H1 (cell line): Measurements from ENCODE around the gene RDH11. TPM values are rescaled to one million over a fixed set of nuclear protein-coding genes. Genes with fewer than 3 reads are reported as not detected.

Experiments used
- BCL11A ChIP-seq, 2 experiments: IDR thresholded peaks; one replicate each; pipeline ENCODE4 v1.6.1; 2011; ENCODE audit warnings: low read depth in 2 of 2, low read length in 2 of 2, mild to moderate bottlenecking in 2 of 2
- CEBPB ChIP-seq: IDR thresholded peaks from 2 replicates; pipeline ENCODE4 v1.6.1; 2012; ENCODE audit warnings: low read depth, low read length
- CHD7 ChIP-seq: fragments of 300-600 bp; sonication (generic); IDR thresholded peaks from 2 replicates; pipeline ENCODE4 v1.7.1; 2012; ENCODE audit warnings: low read length, moderate library complexity, mild to moderate bottlenecking, inconsistent platforms; ENCODE audit not compliant: insufficient replicate concordance
- EP300 ChIP-seq, 2 experiments: IDR thresholded peaks; 1 replicate in 1 of 2; 2 replicates in 1 of 2; pipeline ENCODE4 v1.6.1; 2011 to 2012; ENCODE audit warnings: low read depth in 2 of 2, low read length in 2 of 2, mild to moderate bottlenecking in 2 of 2, borderline replicate concordance in 1 of 2, inconsistent platforms in 1 of 2, moderate library complexity in 1 of 2
- GTF2F1 ChIP-seq: IDR thresholded peaks from 2 replicates; pipeline ENCODE4 v1.6.1; 2012; ENCODE audit warnings: low read depth, low read length, improper control_type of control experiment, borderline replicate concordance
- NRF1 ChIP-seq: IDR thresholded peaks from 2 replicates; pipeline ENCODE4 v1.6.1; 2011; ENCODE audit warnings: mild to moderate bottlenecking, low read depth, low read length, improper control_type of control experiment
- RNF2 ChIP-seq: fragments of 200-900, 300-1000 bp; sonication (generic); IDR thresholded peaks from 2 replicates; pipeline ENCODE4 v1.7.1; 2016; ENCODE audit warnings: borderline replicate concordance, low read depth, mild to moderate bottlenecking, antibody characterized with exemption, low read length; ENCODE audit not compliant: poor library complexity, severe bottlenecking; ENCODE audit errors: missing control alignments
- SAP30 ChIP-seq: fragments of 300-600 bp; sonication (generic); IDR thresholded peaks from 2 replicates; pipeline ENCODE4 v1.7.1; 2012; ENCODE audit warnings: low read length, moderate library complexity, mild to moderate bottlenecking, inconsistent platforms; ENCODE audit not compliant: insufficient read depth, insufficient replicate concordance
- USF2 ChIP-seq: IDR thresholded peaks from 2 replicates; pipeline ENCODE4 v1.6.1; 2011; ENCODE audit warnings: low read length, improper control_type of control experiment
- polyA plus RNA-seq, 7 experiments: library from polyadenylated mRNA; depleted of rRNA in 3 of 7; stranded (reverse) in 5 of 7; unstranded in 2 of 7; fragments of >200 nt in 5 of 7; fragments of 200-250 nt in 2 of 7; gene quantifications; 1 replicate in 5 of 7; 2 replicates in 1 of 7; 4 replicates in 1 of 7; pipeline versions ENCODE4 v1.2.1 to v1.2.3, GENCODE V29; 2011 to 2013; ENCODE audit warnings: missing spikeins in 2 of 7, mixed read lengths in 2 of 7
- total RNA-seq: library from RNA; stranded (reverse); fragmentation: NEBNext Ultra II Directional; extraction: Animal tissue kit (Norgen Biotek cat#: 25700); gene quantifications from 2 replicates; pipeline ENCODE4 v1.2.1, GENCODE V29; 2021

RDH11 gene
- total and polyA plus RNA-seq, 2 of the 8 experiments (the other 6 are each of a cell fraction or from before 2014, with no cell fraction given): 104 to 117 TPM

- TF ChIP-seq SAP30: peak; percentile 83
- no peak for TF ChIP-seq NRF1
- TF ChIP-seq USF2: no peak
- TF ChIP-seq CEBPB: peak; percentile 96
- no peak for TF ChIP-seq RNF2
- TF ChIP-seq CHD7: no peak
- TF ChIP-seq BCL11A (IDR thresholded peaks at IDR 0.05; ENCODE audit: low read depth in 2 of 2, low read length in 2 of 2): no peak
- no peak for TF ChIP-seq EP300 (IDR thresholded peaks at IDR 0.05; ENCODE audit: borderline replicate concordance in 1 of 2, low read depth in 2 of 2, low read length in 2 of 2)
- TF ChIP-seq GTF2F1: no peak; the same call in 1 of the 2 replicates
These were observed at the start of gene RDH11 (continued) for GRCh38 chr14:67695394-67695949.
